Vagina (tissue), 2 donors: Measurements from ENCODE around the gene SUPT3H.

Experiments
- CTCF ChIP-seq, 3 experiments: fragments of 450-650 bp in 2 of 3; fragments of 200-600 bp in 1 of 3; sonication (generic) in 1 of 3; IDR thresholded peaks; one replicate each; pipeline ENCODE4 v1.5.1; 2017 to 2019; ENCODE audit warnings: antibody characterized with exemption in 3 of 3, mild to moderate bottlenecking in 2 of 3, moderate library complexity in 2 of 3
- POLR2A ChIP-seq, 2 donors: fragments of 450-650 bp; IDR thresholded peaks; one replicate each; pipeline ENCODE4 v1.6.1; 2017; ENCODE audit warnings: antibody characterized with exemption in 2 of 2, mild to moderate bottlenecking in 2 of 2, moderate library complexity in 2 of 2

GRCh38 chr6:45081634-45082033, 296.1 kb downstream of the SUPT3H start:
- TF ChIP-seq POLR2A (IDR thresholded peaks at IDR 0.05) (no peak), CTCF (IDR thresholded peaks at IDR 0.05) (no peak)
